ENCODE measurements around the gene DHX9. TPM values are rescaled to one million over a fixed set of nuclear protein-coding genes. Genes with fewer than 3 reads are reported as not detected.
"Not testable (repeated sequence)": the region's sequence is repeated elsewhere in the genome, so short reads cannot be mapped to it uniquely, and the experiment has no call there.

The DHX9 gene
- total and polyA plus RNA-seq, 2 of the 13 experiments (the other 11 are each of a cell fraction or from before 2014, with no cell fraction given): 84.8 to 211 TPM

- TF ChIP-seq PRPF4 (IDR thresholded peaks at IDR 0.05; ENCODE audit: low read depth, low read length, poor library complexity, severe bottlenecking) (no peak), DZIP1 (CRISPR knock-in tag; IDR thresholded peaks at IDR 0.05) (no peak), MYNN (CRISPR knock-in tag; IDR thresholded peaks at IDR 0.05; ENCODE audit: low read depth) (no peak), PHF5A (CRISPR knock-in tag; IDR thresholded peaks at IDR 0.05; ENCODE audit: low read depth, unreplicated experiment) (no peak), KAT8 (CRISPR knock-in tag; IDR thresholded peaks at IDR 0.05) (no peak), ZNF207 (IDR thresholded peaks at IDR 0.05; ENCODE audit: borderline replicate concordance) (no peak), AKAP8 (CRISPR knock-in tag; IDR thresholded peaks at IDR 0.05) (no peak)
Observed at GRCh38 chr1:182897696-182898095, 58.5 kb downstream of the DHX9 start (continued).

- H3K27me3 ChIP-seq (ENCODE audit: control insufficient read depth in 1 of 2, insufficient read depth in 2 of 2, low read length in 2 of 2); H3K36me3 ChIP-seq (replicated peaks in 1 of 2; ENCODE audit: control insufficient read depth in 1 of 2, insufficient read depth in 2 of 2, low read length in 2 of 2); H3K4me2 ChIP-seq (ENCODE audit: low read depth, low read length); DNase-seq (ENCODE audit: low spot score); H3K27ac ChIP-seq (ENCODE audit: extremely low read length, insufficient read depth, low read length); intact Hi-C loops (cut with micrococcal nuclease; ENCODE audit: unreplicated experiment); ATAC-seq; H3K4me3 ChIP-seq (replicated peaks in 1 of 3; ENCODE audit: insufficient read depth in 1 of 3, low read depth in 2 of 3, low read length in 3 of 3); H3K9ac ChIP-seq (ENCODE audit: insufficient read depth, low read depth, low read length); CTCF ChIA-PET (ENCODE audit: low intra/inter-chr PET ratio, low total read pairs); H3K9me3 ChIP-seq (ENCODE audit: low read length); POLR2A ChIA-PET; H4K20me1 ChIP-seq (ENCODE audit: insufficient read depth, low read length); H2AFZ ChIP-seq (ENCODE audit: low read length); H3K4me1 ChIP-seq (ENCODE audit: insufficient read depth, low read length); H3K79me2 ChIP-seq (ENCODE audit: insufficient read depth, low read length); in situ Hi-C loops (cut with HindIII; ENCODE audit: extremely low pct_ligation_motif_present, low pct_unique_long_range_greater_than_20kb); BruUV-seq (replicated peaks); FAIRE-seq: not testable (repeated sequence)
- WGBS (ENCODE audit: low lambda C conversion rate): 36% methylated on average over 5 of the region's 5 CpGs
Observed at GRCh38 chr1:182901946-182902345, 62.8 kb downstream of the DHX9 start.
